ENCODE results near the gene KRT31.
"Not testable (repeated sequence)": the region's sequence is repeated elsewhere in the genome, so short reads cannot be mapped to it uniquely, and the experiment has no call there.

Gene KRT31

DNA sequence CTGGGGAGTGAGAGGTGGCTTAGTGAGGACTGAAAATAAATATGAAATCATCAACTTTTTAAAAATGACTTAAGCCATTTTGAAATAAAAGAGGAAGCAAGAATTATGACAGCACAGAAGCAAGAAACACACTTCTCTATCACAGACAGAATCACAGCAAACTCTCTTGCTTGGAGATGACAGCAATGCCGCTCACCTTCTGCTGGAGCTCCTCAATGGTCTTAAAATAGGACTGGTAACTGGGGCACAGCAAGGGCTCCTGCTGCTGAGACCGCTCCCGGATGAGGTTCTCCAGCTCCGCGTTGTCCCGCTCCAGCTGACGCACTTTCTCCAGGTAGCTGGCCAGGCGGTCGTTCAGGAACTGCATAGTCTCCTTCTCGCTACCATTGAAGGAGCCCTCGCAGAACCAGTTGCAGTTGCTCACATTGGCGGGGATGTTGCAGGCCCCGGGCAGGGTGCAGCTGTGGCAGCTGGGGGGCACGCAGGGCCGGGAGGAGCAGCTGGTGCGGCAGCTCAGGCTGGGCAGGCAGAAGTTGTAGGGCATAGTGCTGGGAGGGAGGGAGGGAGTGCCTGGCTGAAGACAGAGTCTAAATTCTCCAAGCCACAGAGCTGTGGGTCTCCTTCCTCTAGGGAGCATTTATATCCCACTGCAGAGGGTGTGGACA lies at the start of gene KRT31:
Gene KRT31, minus strand, starts transcription at position 613 of the 665 bp plus-strand sequence. Its CDS starts 69 bp downstream, at position 544.
- no peak for DNase-seq

- no peak for DNase-seq
Observed at GRCh38 chr17:41446806-41447205, 49.4 kb upstream of the KRT31 start.

DNA sequence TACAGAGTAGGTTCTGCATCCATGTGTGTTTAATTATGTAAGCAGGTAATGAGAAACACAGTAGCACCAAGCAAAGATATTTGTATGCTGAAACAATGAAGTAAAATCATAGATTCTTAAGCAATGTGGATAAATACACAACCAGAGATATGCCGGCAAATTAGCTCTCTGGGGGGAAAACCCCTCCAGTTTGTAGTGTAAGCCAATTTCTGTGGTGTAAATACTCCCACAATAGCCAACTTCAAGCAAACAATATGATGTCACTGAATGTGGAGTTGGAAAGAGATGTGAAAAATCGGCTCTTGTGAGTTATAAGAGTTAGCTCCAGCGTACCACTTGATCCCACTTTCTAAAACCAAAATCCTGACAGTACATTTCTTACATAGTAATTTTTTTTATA lies 47.2 kb upstream of the KRT31 start:
- no peak for DNase-seq

DNA sequence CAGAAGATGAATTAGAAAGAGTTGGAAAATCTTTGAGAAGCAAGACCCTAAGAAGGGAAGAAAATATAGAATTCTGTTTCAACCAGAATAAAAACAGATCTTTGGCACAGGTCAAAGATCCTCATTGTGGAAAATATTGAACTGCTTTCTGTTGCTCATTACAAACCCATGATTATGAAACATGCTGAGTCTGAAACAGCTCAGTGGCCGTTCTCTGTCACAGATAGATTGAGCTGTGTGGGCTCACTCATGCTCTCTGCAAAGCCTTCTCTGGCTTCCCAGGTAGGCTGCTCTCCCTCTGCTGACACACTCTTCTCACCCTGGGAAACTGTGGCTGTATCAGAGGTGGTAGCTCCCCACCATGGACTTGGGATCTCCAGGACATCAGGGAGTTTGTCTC lies 46.8 kb upstream of the KRT31 start:
- no peak for DNase-seq

DNA sequence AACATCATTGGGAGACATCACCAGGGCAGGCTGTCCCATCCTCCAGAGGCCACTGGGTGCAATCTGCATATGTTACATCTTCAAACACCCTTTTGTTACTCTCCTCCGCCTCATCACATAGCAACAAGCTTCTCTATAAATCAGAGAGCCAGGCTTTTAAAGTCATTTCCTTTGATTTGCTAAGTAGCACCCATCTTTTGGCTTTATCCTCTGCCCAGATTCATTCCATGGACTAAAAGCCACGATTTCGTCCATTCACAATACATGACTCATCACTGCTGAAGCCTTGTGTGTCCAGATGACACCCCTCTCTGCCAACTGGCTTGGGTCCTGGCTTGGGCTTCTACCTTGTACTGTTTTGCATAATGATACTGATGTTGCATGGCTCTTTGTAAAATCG lies 45.3 kb upstream of the KRT31 start:
- no peak for DNase-seq

DNA sequence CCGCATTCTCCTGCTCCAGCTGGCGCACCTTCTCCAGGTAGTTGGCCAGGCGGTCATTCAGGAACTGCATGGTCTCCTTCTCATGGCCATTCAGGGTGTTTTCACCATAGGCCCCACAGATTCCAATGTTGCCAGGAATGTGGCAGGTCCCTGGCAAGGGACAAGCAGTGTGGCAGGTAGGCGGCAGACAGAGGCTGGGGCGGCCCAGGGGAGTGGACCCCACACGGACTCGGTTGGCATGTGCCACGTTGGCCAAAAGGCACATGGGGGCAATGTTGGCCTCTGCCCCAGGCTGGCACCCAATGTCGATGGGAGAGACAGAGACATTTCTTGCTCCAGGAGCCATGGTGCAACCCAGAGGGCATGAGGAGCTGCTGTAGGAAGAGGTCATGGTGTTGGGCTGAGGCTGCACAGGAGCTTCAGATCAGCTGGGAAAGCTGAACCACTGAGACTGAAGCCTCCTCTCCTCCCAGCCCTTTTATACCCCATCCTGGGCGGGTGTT lies 43.2 kb upstream of the KRT31 start, which contains the start of gene KRT38:
Gene KRT38, minus strand, starts transcription at position 453 of the 503 bp plus-strand sequence. Its CDS starts 62 bp downstream, at position 391.
- no peak for DNase-seq

GRCh38 chr17:41439375-41439774 lies 42.0 kb upstream of the KRT31 start:
- no peak for DNase-seq

DNA sequence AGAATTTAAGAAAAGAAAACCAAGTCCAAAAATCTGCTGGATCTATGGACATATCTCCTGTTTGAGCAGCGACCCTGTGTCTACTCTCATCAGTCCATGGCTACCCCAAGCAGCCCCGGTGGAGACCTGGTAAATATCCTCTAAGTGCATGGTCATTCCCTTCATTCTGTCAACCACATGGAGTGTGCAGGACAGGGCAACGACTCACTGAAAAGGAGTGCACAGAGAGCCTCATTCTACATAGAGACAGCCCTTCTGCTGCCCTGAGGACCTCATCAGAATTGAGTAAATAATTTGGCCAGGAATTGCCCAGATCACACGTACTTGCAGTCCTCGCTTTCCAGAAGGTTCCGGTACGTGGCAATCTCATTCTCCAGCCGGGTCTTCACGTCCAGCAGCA lies 40.4 kb upstream of the KRT31 start:
- no peak for DNase-seq

GRCh38 chr17:41437254-41437653 lies 39.8 kb upstream of the KRT31 start:
- DNase-seq = no peak

DNA sequence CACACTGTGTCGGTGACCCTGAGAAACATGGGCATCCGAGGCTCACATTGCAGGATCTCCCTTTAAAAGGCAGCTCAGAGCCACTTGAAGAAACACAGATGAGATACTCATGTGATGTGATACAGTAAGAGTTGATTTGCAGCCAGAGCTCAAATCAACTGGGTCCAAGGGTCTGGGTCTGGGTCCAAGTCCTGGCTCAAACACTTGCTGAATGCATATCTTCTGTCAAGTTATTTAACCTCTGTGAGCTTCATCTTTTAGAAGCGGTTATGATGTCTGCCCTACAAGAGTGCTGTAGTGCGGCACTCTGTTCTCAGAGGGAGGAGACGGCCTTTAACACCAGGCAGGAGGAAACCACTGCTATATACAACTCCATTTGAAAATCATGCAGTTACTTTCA lies 37.0 kb upstream of the KRT31 start:
- DNase-seq = no peak

GRCh38 chr17:41434005-41434404 lies 36.6 kb upstream of the KRT31 start:
- DNase-seq = no peak

DNA sequence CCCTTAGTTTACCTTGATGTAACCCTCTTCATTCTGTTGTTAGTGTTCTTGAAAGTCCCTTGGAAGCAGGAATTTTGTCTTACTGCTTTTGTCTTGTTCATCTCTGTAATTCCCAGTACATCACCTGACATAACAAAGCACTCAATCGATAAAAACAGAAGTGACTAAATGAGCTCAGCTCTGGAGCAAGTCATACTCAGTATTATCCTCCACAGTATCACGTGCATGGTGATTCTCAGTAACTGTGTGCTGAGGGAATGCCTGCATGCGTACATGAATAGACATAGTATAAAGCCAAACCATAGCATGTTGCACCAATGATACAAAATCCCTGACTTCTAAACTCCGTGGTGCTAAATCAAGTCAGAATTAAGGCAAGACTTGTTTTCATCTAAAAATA lies 36.2 kb upstream of the KRT31 start:
- DNase-seq = no peak

DNA sequence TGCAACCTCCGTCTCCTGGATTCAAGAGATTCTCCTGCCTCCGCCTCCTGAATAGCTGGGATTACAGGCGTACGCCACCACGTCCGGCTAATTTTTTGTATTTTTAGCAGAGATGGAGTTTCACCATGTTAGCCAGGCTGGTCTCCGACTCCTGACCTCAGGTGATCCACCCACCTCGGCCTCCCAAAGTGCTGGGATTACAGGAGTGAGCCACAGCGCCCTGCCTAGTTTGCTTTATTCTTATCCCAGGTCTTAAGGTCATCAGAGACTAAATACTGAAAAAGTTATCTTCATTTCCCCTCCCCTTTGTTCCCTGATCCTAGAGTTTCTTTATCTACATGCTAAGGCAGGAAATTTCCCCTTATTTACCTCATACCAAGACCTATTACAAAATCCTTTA lies 33.0 kb upstream of the KRT31 start:
- not testable (repeated sequence) for DNase-seq

DNA sequence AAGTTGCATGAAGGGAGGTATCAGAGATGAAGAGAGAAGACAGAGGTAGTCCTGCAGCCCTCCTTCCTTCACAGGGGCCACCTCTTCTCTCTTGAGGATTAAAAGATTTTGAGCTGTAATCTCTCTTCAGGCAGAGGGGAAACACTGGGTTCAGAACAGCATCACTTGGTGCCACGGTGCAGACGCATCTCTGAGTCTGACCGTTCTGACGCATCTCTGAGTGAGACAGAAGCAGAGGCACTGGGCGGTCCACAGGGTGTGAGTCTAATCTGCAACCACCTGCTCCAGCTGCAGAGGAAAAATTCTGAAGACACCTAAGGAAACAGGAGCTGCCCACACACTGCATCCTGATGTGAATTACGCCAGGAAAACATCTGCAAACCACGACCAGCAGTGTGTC lies 32.3 kb upstream of the KRT31 start:
- DNase-seq = no peak

GRCh38 chr17:41428591-41429291 lies 31.3 kb upstream of the KRT31 start:
- DNase-seq = no peak

DNA sequence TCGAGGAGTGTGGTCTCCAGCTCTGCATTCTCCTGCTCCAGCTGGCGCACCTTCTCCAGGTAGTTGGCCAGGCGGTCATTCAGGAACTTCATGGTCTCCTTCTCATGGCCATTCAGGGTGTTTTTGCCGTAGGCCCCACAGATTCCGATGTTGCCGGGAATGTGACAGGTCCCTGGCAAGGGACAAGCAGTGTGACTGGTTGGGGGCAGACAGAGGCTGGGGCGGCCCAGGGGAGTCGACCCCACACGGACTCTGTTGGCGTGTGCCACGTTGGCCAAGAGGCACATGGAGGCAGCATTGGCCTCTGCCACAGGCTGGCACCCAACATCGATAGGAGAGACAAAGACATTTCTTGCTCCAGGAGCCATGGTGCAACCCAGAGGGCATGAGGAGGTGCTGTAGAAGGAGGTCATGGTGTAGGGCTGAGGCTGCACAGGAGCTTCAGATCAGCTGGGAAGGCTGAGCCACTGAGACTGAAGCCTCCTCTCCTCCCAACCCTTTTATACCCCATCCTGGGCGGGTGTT lies 26.8 kb upstream of the KRT31 start, which contains the start of gene KRT37:
Gene KRT37, minus strand, starts transcription at position 475 of the 525 bp plus-strand sequence. Its CDS starts 62 bp downstream, at position 413.
- no peak for DNase-seq

DNA sequence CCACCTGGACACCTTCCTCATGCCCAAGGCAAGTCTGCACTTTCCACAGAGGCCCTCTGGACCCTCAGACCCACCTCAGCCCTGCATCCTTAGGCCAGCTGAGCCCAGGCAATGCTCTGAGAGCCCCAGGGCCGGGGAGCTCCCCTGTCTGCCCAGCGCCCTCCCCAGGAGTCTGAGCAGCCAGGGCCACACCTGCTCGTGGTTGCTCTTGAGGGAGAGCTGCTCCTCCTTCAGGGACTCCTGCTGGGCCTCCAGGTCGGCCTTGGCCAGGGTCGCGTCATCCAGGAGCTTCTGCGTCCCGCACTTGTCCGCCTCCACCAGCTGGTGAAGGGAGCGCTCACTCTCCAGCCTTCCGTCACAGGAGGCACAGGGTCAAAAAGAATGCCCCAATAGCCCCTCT lies 25.2 kb upstream of the KRT31 start:
- DNase-seq = not testable (repeated sequence)

GRCh38 chr17:41421617-41422016 lies 24.2 kb upstream of the KRT31 start:
- no peak for DNase-seq

GRCh38 chr17:41421116-41421515 lies 23.7 kb upstream of the KRT31 start:
- DNase-seq = no peak

- no peak for DNase-seq
Observed at GRCh38 chr17:41420134-41420533, 22.7 kb upstream of the KRT31 start.

DNA sequence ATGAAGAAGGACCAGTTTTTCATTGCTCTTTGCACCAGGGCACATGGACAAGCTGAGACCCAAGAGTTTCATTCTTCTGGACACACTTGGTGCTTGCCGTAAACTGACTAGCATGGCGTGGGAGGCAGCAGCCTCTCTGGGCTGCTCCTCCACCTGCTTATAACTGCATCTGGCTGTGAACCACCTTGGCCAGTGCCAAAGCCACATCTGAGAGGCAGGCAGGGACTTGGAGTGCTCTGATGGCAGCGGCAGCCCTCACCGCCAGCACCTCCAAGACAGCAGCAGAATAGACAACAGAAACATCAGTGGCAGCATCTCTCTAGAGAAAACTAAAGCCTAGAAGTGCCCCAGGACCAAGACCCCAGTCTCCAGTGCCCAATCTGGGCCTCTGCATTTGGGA lies 22.3 kb upstream of the KRT31 start:
- no peak for DNase-seq

- DNase-seq = no peak
Observed at GRCh38 chr17:41418116-41418860, 20.9 kb upstream of the KRT31 start.

DNA sequence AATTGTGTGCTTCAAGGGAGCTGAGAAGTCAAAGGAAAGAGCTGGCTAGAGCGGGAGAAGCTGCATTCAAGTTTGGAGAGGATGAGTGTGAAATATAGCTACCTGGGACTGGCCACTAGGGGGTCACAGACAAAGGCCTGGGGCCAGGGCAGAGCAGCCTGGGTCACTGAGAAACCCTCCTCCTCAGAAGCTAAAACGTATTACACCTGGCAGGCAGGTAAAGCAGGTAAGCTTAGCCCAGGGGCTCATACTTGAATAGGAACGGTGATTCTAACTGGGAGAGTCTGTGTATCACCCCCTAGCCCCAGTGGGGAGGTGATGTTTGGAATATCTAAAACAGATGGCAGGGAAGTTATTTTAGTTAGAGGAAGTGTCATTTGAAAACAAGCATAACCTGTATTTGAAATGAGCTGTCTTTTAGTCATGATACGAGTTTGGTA lies 20.2 kb upstream of the KRT31 start:
- no peak for DNase-seq
